Measurements from ENCODE around the gene AQP2.
A peak's percentile ranks its signal among the peaks of the same experiment; 100 is the strongest.

The AQP2 gene, protein sequence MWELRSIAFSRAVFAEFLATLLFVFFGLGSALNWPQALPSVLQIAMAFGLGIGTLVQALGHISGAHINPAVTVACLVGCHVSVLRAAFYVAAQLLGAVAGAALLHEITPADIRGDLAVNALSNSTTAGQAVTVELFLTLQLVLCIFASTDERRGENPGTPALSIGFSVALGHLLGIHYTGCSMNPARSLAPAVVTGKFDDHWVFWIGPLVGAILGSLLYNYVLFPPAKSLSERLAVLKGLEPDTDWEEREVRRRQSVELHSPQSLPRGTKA

DNA sequence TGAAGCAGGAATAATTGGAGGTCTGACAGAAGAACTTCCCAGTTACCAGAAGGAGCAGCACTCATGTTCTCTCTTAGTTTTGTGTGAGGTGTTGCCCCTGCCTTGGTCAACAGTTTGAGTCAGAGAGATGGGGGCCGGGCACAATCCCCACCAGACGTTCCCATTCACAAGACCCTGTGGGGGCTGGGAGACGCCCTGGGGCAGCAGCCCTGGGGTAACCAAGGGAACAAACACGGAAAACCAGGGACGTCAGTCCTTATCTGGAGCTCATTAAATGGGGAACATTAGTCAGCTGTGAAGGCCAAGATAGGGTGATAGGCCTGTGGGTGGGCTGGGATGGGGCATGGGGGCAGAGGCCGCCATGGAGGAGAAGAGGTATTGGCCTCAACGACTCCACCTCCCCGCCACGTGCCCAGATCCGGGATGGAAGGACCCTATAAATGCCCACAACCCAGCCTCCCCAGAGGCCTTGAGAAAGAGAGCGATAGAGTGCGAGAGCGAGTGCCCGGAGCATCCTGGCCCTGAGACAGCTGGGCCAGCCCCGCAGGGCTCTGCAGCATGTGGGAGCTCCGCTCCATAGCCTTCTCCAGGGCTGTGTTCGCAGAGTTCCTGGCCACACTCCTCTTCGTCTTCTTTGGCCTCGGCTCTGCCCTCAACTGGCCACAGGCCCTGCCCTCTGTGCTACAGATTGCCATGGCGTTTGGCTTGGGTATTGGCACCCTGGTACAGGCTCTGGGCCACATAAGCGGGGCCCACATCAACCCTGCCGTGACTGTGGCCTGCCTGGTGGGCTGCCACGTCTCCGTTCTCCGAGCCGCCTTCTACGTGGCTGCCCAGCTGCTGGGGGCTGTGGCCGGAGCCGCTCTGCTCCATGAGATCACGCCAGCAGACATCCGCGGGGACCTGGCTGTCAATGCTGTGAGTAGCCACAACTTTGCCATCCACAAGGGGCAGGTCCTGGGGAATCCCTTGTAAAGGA, at the start of gene AQP2:
AQP2 (plus strand) TSS at position 465 of the 979 bp plus-strand sequence; CDS start at position 559, 94 bp downstream.
- DNase-seq (ENCODE audit: low read depth), result no peak

DNA sequence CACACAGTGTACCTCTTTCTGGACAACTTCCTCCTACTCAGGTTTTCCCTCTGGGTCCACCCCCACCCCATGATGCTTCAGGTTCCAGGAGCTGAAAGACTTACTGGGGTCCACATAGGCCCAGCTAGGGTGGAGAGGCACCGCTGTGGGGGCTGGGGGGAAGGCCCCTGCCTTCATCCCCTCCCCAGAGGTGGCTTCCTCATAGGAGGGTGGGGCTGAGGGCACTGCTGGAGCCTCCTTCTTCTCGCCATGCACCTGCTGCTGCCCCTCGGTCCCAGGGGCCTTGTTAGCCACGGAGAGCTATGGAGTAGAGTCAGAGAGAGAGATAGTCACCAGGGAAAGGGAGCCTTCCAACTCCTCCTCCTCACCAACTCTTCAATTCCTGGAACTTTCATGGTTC, 49.5 kb upstream of the AQP2 start:
- DNase-seq (ENCODE audit: low read depth), result no peak

- no peak for DNase-seq (ENCODE audit: low read depth)
Observed at GRCh38 chr12:49901986-49902385, 48.6 kb upstream of the AQP2 start.

DNA sequence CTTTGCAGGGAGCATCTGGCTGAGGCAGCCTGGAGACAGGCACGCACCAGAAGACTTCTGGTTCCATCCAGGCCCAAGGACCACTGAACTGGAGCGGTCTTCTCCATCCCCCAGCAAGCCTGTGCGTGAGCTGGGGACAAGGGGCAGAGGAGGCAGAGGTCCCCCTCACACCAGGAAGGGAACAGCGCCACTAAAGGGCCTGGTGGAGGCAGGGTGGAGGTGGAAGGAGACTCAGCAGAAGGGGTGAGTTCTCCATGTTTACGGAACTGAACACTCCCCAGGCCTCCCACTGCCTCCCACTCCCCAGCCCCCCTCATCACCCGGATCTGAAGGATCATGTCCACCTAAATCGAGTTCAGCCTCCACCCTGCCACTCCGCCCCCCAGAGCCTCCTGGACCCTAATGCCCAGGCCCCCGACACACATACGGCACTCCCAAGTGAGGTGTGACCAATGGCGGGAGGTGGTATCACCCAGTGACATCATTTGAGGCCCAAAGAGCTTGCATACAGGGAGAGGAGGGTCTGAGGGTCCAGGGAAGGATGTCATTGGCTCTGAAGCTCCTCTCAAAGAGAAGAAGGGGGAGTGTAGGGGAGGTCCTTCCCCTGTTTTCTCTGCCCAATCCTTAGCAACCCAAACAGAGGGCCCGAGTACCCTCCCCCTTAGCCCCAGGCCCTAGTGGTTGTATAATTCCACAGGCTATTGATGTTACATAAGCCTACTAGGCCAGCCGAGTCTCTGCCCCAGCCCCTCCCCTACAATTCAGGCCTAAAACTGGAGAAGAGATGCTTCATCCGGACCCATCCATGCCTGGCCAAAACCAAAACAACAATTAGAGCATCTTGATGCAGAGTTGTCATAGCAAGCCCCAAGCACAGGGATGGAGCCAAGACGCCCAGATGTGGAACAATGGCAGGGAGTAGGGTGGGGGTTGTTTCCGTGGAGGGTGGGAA, 47.9 kb upstream of the AQP2 start:
- no peak for DNase-seq (ENCODE audit: low read depth)

DNA sequence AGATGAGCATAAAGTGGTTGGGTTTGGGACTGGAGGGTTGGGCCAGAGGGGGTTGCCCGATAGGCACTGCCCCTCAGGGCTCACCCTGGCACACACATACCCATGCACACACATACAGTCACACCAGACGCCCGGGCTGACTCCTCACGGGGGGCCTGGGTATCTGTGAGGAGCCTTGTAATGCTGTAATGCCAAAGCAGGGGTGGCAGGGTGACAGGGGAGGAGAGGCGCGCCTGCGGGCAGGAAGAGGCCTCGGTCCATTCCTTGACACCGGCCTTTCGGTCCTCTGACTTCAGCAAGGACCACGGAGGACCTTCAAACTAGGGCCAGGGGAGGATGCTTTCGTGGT, 47.2 kb upstream of the AQP2 start:
- no peak for DNase-seq (ENCODE audit: low read depth)

GRCh38 chr12:49903700-49904423, 46.7 kb upstream of the AQP2 start, which contains the start of gene FAIM2:
TSS of gene FAIM2 (minus strand) at chr12:49903900. CDS start at chr12:49903792, 108 bp downstream.
- peak; percentile 9 for DNase-seq (ENCODE audit: low read depth)

DNA sequence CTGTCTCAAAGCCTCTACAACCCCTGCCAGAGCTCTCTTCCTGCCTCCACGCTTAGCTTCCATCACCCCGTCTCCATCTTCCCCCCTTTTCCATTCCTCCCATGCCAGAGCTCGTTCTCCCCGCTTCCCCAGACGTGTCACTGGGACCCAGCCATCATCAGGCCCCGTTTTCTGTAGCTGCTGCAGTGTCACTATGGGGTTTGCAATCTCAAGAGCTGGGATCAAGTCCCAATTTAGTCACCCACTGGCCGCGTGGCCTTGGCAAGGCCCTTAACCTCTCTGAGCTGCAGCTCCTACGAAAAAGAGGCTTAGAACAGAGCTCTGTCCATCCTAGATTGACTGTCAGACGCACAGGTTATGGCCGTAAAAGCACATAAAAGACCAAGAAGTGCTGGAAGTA, 45.9 kb upstream of the AQP2 start:
- DNase-seq (ENCODE audit: low read depth), result no peak

DNA sequence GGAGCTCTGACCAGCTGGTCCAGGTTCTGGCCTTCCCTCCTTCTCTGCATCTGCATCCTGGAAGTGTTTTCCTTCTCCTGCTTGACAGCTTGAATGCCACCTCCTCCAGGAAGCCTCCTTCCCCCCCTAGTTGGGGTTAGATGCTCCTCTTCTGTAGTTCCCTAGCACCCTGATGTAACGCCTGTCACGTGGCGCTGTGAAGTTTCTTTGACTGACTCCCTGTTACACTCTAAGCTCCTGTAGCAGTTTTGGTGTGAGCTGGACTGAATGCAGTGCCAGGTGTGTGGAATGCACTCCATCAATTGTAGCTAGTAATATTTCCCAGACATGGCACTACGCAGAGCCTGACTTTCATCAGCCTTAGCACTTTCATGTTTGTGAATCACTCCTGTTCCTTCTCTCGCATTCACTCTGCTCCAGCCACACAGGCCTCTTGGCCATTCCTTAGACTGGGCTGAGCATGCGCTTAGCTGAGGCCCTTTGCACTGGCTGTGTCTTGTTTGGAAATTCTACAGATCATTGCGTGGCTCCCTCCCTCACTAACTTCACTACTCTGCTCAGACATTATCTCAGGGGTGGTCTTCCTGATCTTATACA, 44.7 kb upstream of the AQP2 start:
- DNase-seq (ENCODE audit: low read depth), result no peak

- no peak for DNase-seq (ENCODE audit: low read depth)
Observed at GRCh38 chr12:49907352-49907751, 43.2 kb upstream of the AQP2 start.

- DNase-seq (ENCODE audit: low read depth), result no peak
Observed at GRCh38 chr12:49909356-49909755, 41.2 kb upstream of the AQP2 start.

DNA sequence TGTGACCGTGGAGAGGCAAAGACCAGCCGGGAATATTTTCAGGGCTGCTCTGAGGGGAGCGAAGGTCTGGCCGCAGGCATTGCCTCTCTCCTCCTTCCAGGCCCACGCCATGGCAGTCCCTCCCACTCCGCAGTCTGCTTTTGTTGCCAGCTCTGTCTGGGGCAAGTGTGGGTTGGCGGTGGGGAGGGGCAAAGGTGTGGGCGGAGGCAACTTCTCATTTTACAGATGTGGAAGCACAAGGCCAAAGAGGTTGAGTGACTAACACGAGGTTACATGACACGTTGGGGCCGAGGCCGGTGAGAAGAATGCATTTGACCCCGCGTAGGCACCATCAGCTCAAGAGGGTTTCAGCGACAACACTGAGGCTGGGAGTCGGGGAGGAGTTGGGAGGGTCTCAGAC, 40.7 kb upstream of the AQP2 start:
- DNase-seq (ENCODE audit: low read depth), result no peak

- no peak for DNase-seq (ENCODE audit: low read depth)
Observed at GRCh38 chr12:49910331-49911212, 40.0 kb upstream of the AQP2 start.

DNA sequence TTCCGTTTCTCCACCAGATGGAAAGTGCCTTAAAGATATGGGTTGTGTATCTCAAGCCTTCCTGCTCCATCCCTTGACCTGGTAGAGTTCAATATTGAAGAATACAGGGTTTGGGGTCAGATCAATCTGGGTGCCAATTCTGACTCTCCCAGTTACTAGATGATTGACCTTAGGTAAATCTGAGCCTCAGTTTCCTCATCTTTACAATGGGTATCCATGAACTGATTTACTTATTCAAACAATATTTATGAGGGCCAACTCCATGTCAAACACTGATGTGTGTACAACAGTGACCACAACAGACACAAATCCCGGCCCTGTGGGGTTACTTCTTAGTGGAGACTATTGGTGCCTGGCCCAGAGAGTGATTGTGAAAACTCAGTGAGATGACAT, 39.3 kb upstream of the AQP2 start:
- no peak for DNase-seq (ENCODE audit: low read depth)

DNA sequence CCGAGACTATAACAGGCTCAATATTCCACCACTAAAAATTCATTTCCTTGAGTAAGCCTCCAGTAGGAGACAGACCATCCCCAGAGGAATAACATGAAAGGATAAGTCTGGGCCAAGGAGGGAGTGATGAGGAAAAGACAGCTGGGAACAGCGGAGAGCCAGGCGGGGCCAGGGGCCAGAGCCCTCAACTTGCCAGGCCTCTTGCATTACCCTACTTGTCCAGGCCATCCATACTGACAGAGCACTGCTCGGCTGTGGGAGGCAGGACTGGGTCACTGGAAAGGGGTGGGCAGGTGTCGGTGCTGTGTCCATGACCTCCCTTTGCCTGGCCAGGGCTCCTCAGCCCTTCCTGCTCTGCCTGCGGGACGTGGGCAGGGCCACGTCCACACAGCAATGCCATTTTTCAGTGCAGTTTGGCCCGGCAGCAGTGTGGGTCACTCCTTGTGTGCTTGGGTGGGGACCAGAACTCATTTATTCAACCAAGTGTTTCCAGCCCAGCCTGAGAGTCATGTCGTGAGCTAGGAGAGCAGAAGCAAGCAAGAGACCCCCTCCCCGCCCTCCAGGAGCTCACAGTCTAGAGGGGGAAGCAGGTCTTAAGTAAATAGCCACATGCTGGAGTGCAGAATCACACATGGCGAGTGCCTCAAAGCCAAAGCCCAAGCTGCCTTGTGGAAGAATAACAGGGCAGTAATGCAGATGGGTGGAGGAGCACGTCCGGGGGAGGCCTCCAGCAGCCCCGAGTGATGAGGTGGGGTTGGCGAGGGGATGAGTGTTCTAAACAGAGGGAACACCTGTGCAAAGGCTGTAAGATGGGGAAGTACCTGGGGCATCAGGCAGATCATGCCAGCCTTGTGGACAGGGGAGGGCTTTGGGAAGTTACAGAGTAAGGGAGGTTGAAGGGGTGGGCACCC, 37.9 kb upstream of the AQP2 start:
- DNase-seq (ENCODE audit: low read depth), result no peak

- DNase-seq (ENCODE audit: low read depth), result no peak
Observed at GRCh38 chr12:49916129-49916919, 34.2 kb upstream of the AQP2 start.

GRCh38 chr12:49917166-49917787, 33.3 kb upstream of the AQP2 start:
- no peak for DNase-seq (ENCODE audit: low read depth)

- no peak for DNase-seq (ENCODE audit: low read depth)
Observed at GRCh38 chr12:49917788-49918173, 32.8 kb upstream of the AQP2 start.
